ENCODE measurements around the gene PPARG.

The PPARG gene

GRCh38 chr3:12300137-12300536, 11.3 kb downstream of the PPARG start:
- Histone ChIP-seq H3K27ac (ENCODE audit: low read length) (no peak overlapping the region), H3K4me1 (ENCODE audit: control insufficient read depth in 1 of 2, insufficient read depth in 2 of 2, low read length in 2 of 2) (no peaks in the 10 kb centered on the region), H3K36me3 (ENCODE audit: control insufficient read depth in 1 of 2, insufficient read depth in 2 of 2, low read length in 2 of 2) (no peaks in the 10 kb centered on the region), H3K27me3 (ENCODE audit: low read depth, low read length) (no peaks in the 10 kb centered on the region), H3K9me3 (ENCODE audit: control insufficient read depth in 1 of 2, low read length in 2 of 2) (no peaks in the 10 kb centered on the region), H3K4me3 (ENCODE audit: low read depth in 1 of 2, low read length in 2 of 2) (no peak overlapping the region)

GRCh38 chr3:12301031-12301430, 12.2 kb downstream of the PPARG start:
- no peaks in the 10 kb centered on the region for H3K27me3 ChIP-seq (ENCODE audit: low read depth, low read length)
- no peaks in the 10 kb centered on the region for H3K4me1 ChIP-seq (ENCODE audit: control insufficient read depth in 1 of 2, insufficient read depth in 2 of 2, low read length in 2 of 2)
- H3K27ac ChIP-seq (ENCODE audit: low read length) = no peak overlapping the region
- no peaks in the 10 kb centered on the region for H3K36me3 ChIP-seq (ENCODE audit: control insufficient read depth in 1 of 2, insufficient read depth in 2 of 2, low read length in 2 of 2)
- H3K9me3 ChIP-seq (ENCODE audit: control insufficient read depth in 1 of 2, low read length in 2 of 2) = no peaks in the 10 kb centered on the region
- H3K4me3 ChIP-seq (ENCODE audit: low read depth in 1 of 2, low read length in 2 of 2) = no peak overlapping the region

GRCh38 chr3:12301513-12301912, 12.6 kb downstream of the PPARG start:
- no peaks in the 10 kb centered on the region for H3K4me1 ChIP-seq (ENCODE audit: control insufficient read depth in 1 of 2, insufficient read depth in 2 of 2, low read length in 2 of 2)
- no peak overlapping the region for H3K27ac ChIP-seq (ENCODE audit: low read length)
- H3K36me3 ChIP-seq (ENCODE audit: control insufficient read depth in 1 of 2, insufficient read depth in 2 of 2, low read length in 2 of 2) = no peaks in the 10 kb centered on the region
- H3K27me3 ChIP-seq (ENCODE audit: low read depth, low read length) = no peaks in the 10 kb centered on the region
- no peak overlapping the region for H3K4me3 ChIP-seq (ENCODE audit: low read depth in 1 of 2, low read length in 2 of 2)
- H3K9me3 ChIP-seq (ENCODE audit: control insufficient read depth in 1 of 2, low read length in 2 of 2) = no peaks in the 10 kb centered on the region

- Histone ChIP-seq H3K27ac (ENCODE audit: low read length) (no peak overlapping the region), H3K27me3 (ENCODE audit: low read depth, low read length) (no peaks in the 10 kb centered on the region), H3K9me3 (ENCODE audit: control insufficient read depth in 1 of 2, low read length in 2 of 2) (no peaks in the 10 kb centered on the region), H3K4me3 (ENCODE audit: low read depth in 1 of 2, low read length in 2 of 2) (no peak overlapping the region), H3K36me3 (ENCODE audit: control insufficient read depth in 1 of 2, insufficient read depth in 2 of 2, low read length in 2 of 2) (no peaks in the 10 kb centered on the region), H3K4me1 (ENCODE audit: control insufficient read depth in 1 of 2, insufficient read depth in 2 of 2, low read length in 2 of 2) (no peaks in the 10 kb centered on the region)
These were observed 13.7 kb downstream of the PPARG start for GRCh38 chr3:12302564-12302963.

- Histone ChIP-seq H3K36me3 (ENCODE audit: control insufficient read depth in 1 of 2, insufficient read depth in 2 of 2, low read length in 2 of 2) (no peaks in the 10 kb centered on the region), H3K27me3 (ENCODE audit: low read depth, low read length) (no peaks in the 10 kb centered on the region), H3K27ac (ENCODE audit: low read length) (no peak overlapping the region), H3K4me3 (ENCODE audit: low read depth in 1 of 2, low read length in 2 of 2) (no peak overlapping the region), H3K9me3 (ENCODE audit: control insufficient read depth in 1 of 2, low read length in 2 of 2) (no peaks in the 10 kb centered on the region), H3K4me1 (ENCODE audit: control insufficient read depth in 1 of 2, insufficient read depth in 2 of 2, low read length in 2 of 2) (no peaks in the 10 kb centered on the region)
These were observed 14.7 kb downstream of the PPARG start for GRCh38 chr3:12303534-12303933.

GRCh38 chr3:12303993-12304392, 15.1 kb downstream of the PPARG start:
- Histone ChIP-seq H3K27me3 (ENCODE audit: low read depth, low read length) (no peaks in the 10 kb centered on the region), H3K27ac (ENCODE audit: low read length) (no peak overlapping the region), H3K36me3 (ENCODE audit: control insufficient read depth in 1 of 2, insufficient read depth in 2 of 2, low read length in 2 of 2) (no peaks in the 10 kb centered on the region), H3K4me1 (ENCODE audit: control insufficient read depth in 1 of 2, insufficient read depth in 2 of 2, low read length in 2 of 2) (no peaks in the 10 kb centered on the region), H3K4me3 (ENCODE audit: low read depth in 1 of 2, low read length in 2 of 2) (no peak overlapping the region), H3K9me3 (ENCODE audit: control insufficient read depth in 1 of 2, low read length in 2 of 2) (no peaks in the 10 kb centered on the region)

GRCh38 chr3:12307136-12307535, 18.3 kb downstream of the PPARG start:
- Histone ChIP-seq H3K4me1 (ENCODE audit: control insufficient read depth in 1 of 2, insufficient read depth in 2 of 2, low read length in 2 of 2) (no peaks in the 10 kb centered on the region), H3K36me3 (ENCODE audit: control insufficient read depth in 1 of 2, insufficient read depth in 2 of 2, low read length in 2 of 2) (no peaks in the 10 kb centered on the region), H3K27ac (ENCODE audit: low read length) (no peak overlapping the region), H3K27me3 (ENCODE audit: low read depth, low read length) (no peaks in the 10 kb centered on the region), H3K4me3 (ENCODE audit: low read depth in 1 of 2, low read length in 2 of 2) (no peak overlapping the region), H3K9me3 (ENCODE audit: control insufficient read depth in 1 of 2, low read length in 2 of 2) (no peaks in the 10 kb centered on the region)

GRCh38 chr3:12308517-12308916, 19.6 kb downstream of the PPARG start:
- H3K27me3 ChIP-seq (ENCODE audit: low read depth, low read length) = no peaks in the 10 kb centered on the region
- H3K9me3 ChIP-seq (ENCODE audit: control insufficient read depth in 1 of 2, low read length in 2 of 2) = no peaks in the 10 kb centered on the region
- H3K36me3 ChIP-seq (ENCODE audit: control insufficient read depth in 1 of 2, insufficient read depth in 2 of 2, low read length in 2 of 2) = no peaks in the 10 kb centered on the region
- no peaks in the 10 kb centered on the region for H3K4me1 ChIP-seq (ENCODE audit: control insufficient read depth in 1 of 2, insufficient read depth in 2 of 2, low read length in 2 of 2)
- H3K4me3 ChIP-seq (ENCODE audit: low read depth in 1 of 2, low read length in 2 of 2) = no peak overlapping the region
- H3K27ac ChIP-seq (ENCODE audit: low read length) = no peak overlapping the region

GRCh38 chr3:12309716-12310115, 20.8 kb downstream of the PPARG start:
- Histone ChIP-seq H3K27ac (ENCODE audit: low read length) (no peak overlapping the region), H3K4me3 (ENCODE audit: low read depth in 1 of 2, low read length in 2 of 2) (no peak overlapping the region), H3K9me3 (ENCODE audit: control insufficient read depth in 1 of 2, low read length in 2 of 2) (no peaks in the 10 kb centered on the region), H3K27me3 (ENCODE audit: low read depth, low read length) (no peaks in the 10 kb centered on the region), H3K4me1 (ENCODE audit: control insufficient read depth in 1 of 2, insufficient read depth in 2 of 2, low read length in 2 of 2) (no peaks in the 10 kb centered on the region), H3K36me3 (ENCODE audit: control insufficient read depth in 1 of 2, insufficient read depth in 2 of 2, low read length in 2 of 2) (no peaks in the 10 kb centered on the region)

- Histone ChIP-seq H3K36me3 (ENCODE audit: control insufficient read depth in 1 of 2, insufficient read depth in 2 of 2, low read length in 2 of 2) (no peaks in the 10 kb centered on the region), H3K4me1 (ENCODE audit: control insufficient read depth in 1 of 2, insufficient read depth in 2 of 2, low read length in 2 of 2) (no peaks in the 10 kb centered on the region), H3K27ac (ENCODE audit: low read length) (no peak overlapping the region), H3K9me3 (ENCODE audit: control insufficient read depth in 1 of 2, low read length in 2 of 2) (no peaks in the 10 kb centered on the region), H3K4me3 (ENCODE audit: low read depth in 1 of 2, low read length in 2 of 2) (no peak overlapping the region), H3K27me3 (ENCODE audit: low read depth, low read length) (no peaks in the 10 kb centered on the region)
These were observed 23.1 kb downstream of the PPARG start for GRCh38 chr3:12312010-12312409.

GRCh38 chr3:12313519-12313918, 24.6 kb downstream of the PPARG start:
- no peak overlapping the region for H3K4me3 ChIP-seq (ENCODE audit: low read depth in 1 of 2, low read length in 2 of 2)
- no peaks in the 10 kb centered on the region for H3K36me3 ChIP-seq (ENCODE audit: control insufficient read depth in 1 of 2, insufficient read depth in 2 of 2, low read length in 2 of 2)
- no peaks in the 10 kb centered on the region for H3K27me3 ChIP-seq (ENCODE audit: low read depth, low read length)
- H3K4me1 ChIP-seq (ENCODE audit: control insufficient read depth in 1 of 2, insufficient read depth in 2 of 2, low read length in 2 of 2) = no peaks in the 10 kb centered on the region
- H3K9me3 ChIP-seq (ENCODE audit: control insufficient read depth in 1 of 2, low read length in 2 of 2) = no peaks in the 10 kb centered on the region
- no peak overlapping the region for H3K27ac ChIP-seq (ENCODE audit: low read length)

GRCh38 chr3:12316253-12316652, 27.4 kb downstream of the PPARG start:
- H3K4me3 ChIP-seq (ENCODE audit: low read depth in 1 of 2, low read length in 2 of 2) = no peak overlapping the region
- no peaks in the 10 kb centered on the region for H3K27me3 ChIP-seq (ENCODE audit: low read depth, low read length)
- peaks cover 0 to 5% of the 10 kb centered on the region in 2 donors for H3K4me1 ChIP-seq (ENCODE audit: control insufficient read depth in 1 of 2, insufficient read depth in 2 of 2, low read length in 2 of 2)
- H3K36me3 ChIP-seq (ENCODE audit: control insufficient read depth in 1 of 2, insufficient read depth in 2 of 2, low read length in 2 of 2) = no peaks in the 10 kb centered on the region
- no peaks in the 10 kb centered on the region for H3K9me3 ChIP-seq (ENCODE audit: control insufficient read depth in 1 of 2, low read length in 2 of 2)
- H3K27ac ChIP-seq (ENCODE audit: low read length) = no peak overlapping the region
